Neural cell (in vitro differentiated cells): ENCODE results near the gene PRKAG2. TPM values are rescaled to one million over a fixed set of nuclear protein-coding genes. Genes with fewer than 3 reads are reported as not detected.

Experiments used
- H2AFZ ChIP-seq: fragments of 200-600, 300-800 bp; sonication (generic), shearing (Covaris generic); 2 replicates; pipeline ENCODE4 v1.6.0; 2014; ENCODE audit warnings: low read depth, mild to moderate bottlenecking, antibody characterized with exemption, low read length, moderate library complexity
- H3F3A ChIP-seq: fragments of 200-600 bp; shearing (Covaris generic); 2 replicates; pipeline ENCODE4 v1.6.1; 2016; ENCODE audit warnings: mild to moderate bottlenecking, moderate library complexity, mixed read lengths, antibody characterized with exemption, low read length; ENCODE audit not compliant: insufficient read depth, poor library complexity, severe bottlenecking
- H3K27ac ChIP-seq: fragments of 200-600, 300-800 bp; sonication (generic), shearing (Covaris generic); 2 replicates; pipeline ENCODE4 v1.5.1; 2014; ENCODE audit warnings: mild to moderate bottlenecking, low read length, moderate library complexity
- H3K27me3 ChIP-seq: fragments of 300-800, 200-600 bp; sonication (generic), shearing (Covaris generic); 2 replicates; pipeline ENCODE4 v1.6.0; 2014; ENCODE audit warnings: mild to moderate bottlenecking, low read depth, low read length, moderate library complexity; ENCODE audit not compliant: insufficient read depth
- H3K36me3 ChIP-seq: fragments of 300-800, 200-600 bp; sonication (generic), shearing (Covaris generic); 2 replicates; pipeline ENCODE4 v1.5.1; 2014; ENCODE audit warnings: mild to moderate bottlenecking, antibody characterized with exemption, low read length, moderate library complexity; ENCODE audit not compliant: insufficient read depth
- H3K4me2 ChIP-seq: fragments of 300-800, 200-600 bp; sonication (generic), shearing (Covaris generic); 2 replicates; pipeline ENCODE4 v1.6.0; 2014; ENCODE audit warnings: mild to moderate bottlenecking, low read length
- H3K4me3 ChIP-seq: fragments of 300-800, 200-600 bp; sonication (generic), shearing (Covaris generic); 2 replicates; pipeline ENCODE4 v1.5.1; 2014; ENCODE audit warnings: mild to moderate bottlenecking, low read length, moderate library complexity
- H3K79me2 ChIP-seq: fragments of 200-600 bp; shearing (Covaris generic); replicated peaks from 2 replicates; pipeline ENCODE4 v1.6.0; 2014; ENCODE audit warnings: mild to moderate bottlenecking, low read length, moderate library complexity; ENCODE audit not compliant: insufficient read depth
- H3K9ac ChIP-seq: fragments of 300-800, 200-600 bp; sonication (generic), shearing (Covaris generic); 2 replicates; pipeline ENCODE4 v1.6.1; 2016; ENCODE audit warnings: mild to moderate bottlenecking, low read length, mixed read lengths
- H3K9me2 ChIP-seq: fragments of 200-600 bp; shearing (Covaris generic); 2 replicates; pipeline ENCODE4 v1.6.1; 2016; ENCODE audit warnings: mild to moderate bottlenecking, low read length, mixed read lengths; ENCODE audit not compliant: insufficient read depth
- H3K9me3 ChIP-seq: fragments of 200-600, 300-800 bp; sonication (generic), shearing (Covaris generic); 2 replicates; pipeline ENCODE4 v1.6.1; 2016; ENCODE audit warnings: mild to moderate bottlenecking, mixed run types, low read length, moderate library complexity, mixed read lengths
- H4K20me1 ChIP-seq: fragments of 200-600 bp; shearing (Covaris generic); 2 replicates; pipeline ENCODE4 v1.6.1; 2016; ENCODE audit warnings: mild to moderate bottlenecking, mixed run types; ENCODE audit not compliant: insufficient read depth
- EP300 ChIP-seq: fragments of 450-650 bp; conservative IDR thresholded peaks from 2 replicates; pipeline ENCODE4 v1.6.1; 2014; ENCODE audit warnings: antibody characterized with exemption, mild to moderate bottlenecking, moderate library complexity; ENCODE audit not compliant: poor library complexity, severe bottlenecking
- EZH2 ChIP-seq: fragments of 200-600, 300-800 bp; shearing (Covaris generic), sonication (generic); IDR thresholded peaks from 2 replicates; pipeline ENCODE4 v1.6.1; 2014; ENCODE audit warnings: antibody characterized with exemption, low read length, borderline replicate concordance, mild to moderate bottlenecking; ENCODE audit not compliant: insufficient read depth, poor library complexity, severe bottlenecking
- MXI1 ChIP-seq: fragments of 450-650 bp; conservative IDR thresholded peaks from 2 replicates; pipeline ENCODE4 v1.6.1; 2014; ENCODE audit warnings: antibody characterized with exemption, mild to moderate bottlenecking; ENCODE audit not compliant: poor library complexity, severe bottlenecking
- POLR2AphosphoS5 ChIP-seq: IDR thresholded peaks from 2 replicates; pipeline ENCODE4 v1.6.1; 2012
- RAD21 ChIP-seq: fragments of 450-650 bp; conservative IDR thresholded peaks from 2 replicates; pipeline ENCODE4 v1.6.1; 2014; ENCODE audit warnings: antibody characterized with exemption, mild to moderate bottlenecking, moderate library complexity
- REST ChIP-seq: IDR thresholded peaks from 2 replicates; pipeline ENCODE4 v1.6.1; 2012; ENCODE audit warnings: borderline replicate concordance
- SMC3 ChIP-seq: fragments of 450-650 bp; conservative IDR thresholded peaks from 2 replicates; pipeline ENCODE4 v1.6.1; 2014; ENCODE audit warnings: antibody characterized with exemption, mild to moderate bottlenecking, moderate library complexity; ENCODE audit not compliant: poor library complexity
- TAF1 ChIP-seq: IDR thresholded peaks from 2 replicates; pipeline ENCODE4 v1.6.1; 2012; ENCODE audit warnings: low read depth
- polyA plus RNA-seq: library from polyadenylated mRNA; depleted of rRNA; stranded (reverse); fragments of >200 nt; gene quantifications from 2 replicates; pipeline ENCODE4 v1.2.3, GENCODE V29; 2014
- TF ChIP-seq, protein P1 (sequence below): fragments of 450-650 bp; IDR thresholded peaks from 2 replicates; pipeline ENCODE4 v1.5.1; 2014; ENCODE audit warnings: antibody characterized with exemption, mild to moderate bottlenecking, moderate library complexity; ENCODE audit not compliant: poor library complexity, severe bottlenecking

PRKAG2 gene
- polyA plus RNA-seq, 1 donor from 2014 or later: 22.9 TPM

DNA sequence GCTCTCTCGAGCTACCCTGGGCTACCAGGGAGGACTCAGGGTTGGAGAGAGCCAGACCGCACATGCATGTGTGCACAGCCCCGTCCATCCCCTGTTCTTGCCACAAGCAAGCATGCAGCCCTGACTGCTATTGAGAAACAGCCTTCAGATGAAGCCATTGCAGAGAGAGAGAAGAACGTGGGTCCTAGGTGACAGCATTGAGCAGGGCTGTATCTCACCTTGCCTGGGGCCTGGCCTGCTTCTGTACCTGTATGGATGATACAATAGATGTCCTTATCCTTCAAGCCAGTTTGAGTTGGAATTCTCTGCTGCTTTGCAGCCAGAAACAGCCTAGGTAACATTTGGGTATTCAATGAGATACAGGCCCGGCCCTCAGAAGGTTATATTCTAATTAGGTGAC is 229.9 kb downstream of the PRKAG2 start:
- Histone ChIP-seq H3K9ac (no peak overlapping the region), H4K20me1 (no peaks in the 10 kb centered on the region)
- TF ChIP-seq MXI1 (no peak), RAD21 (no peak), EZH2 (no peak), REST (no peak), TAF1 (no peak), EP300 (no peak), POLR2AphosphoS5 (no peak), SMC3 (no peak)
- TF ChIP-seq, protein P1, sequence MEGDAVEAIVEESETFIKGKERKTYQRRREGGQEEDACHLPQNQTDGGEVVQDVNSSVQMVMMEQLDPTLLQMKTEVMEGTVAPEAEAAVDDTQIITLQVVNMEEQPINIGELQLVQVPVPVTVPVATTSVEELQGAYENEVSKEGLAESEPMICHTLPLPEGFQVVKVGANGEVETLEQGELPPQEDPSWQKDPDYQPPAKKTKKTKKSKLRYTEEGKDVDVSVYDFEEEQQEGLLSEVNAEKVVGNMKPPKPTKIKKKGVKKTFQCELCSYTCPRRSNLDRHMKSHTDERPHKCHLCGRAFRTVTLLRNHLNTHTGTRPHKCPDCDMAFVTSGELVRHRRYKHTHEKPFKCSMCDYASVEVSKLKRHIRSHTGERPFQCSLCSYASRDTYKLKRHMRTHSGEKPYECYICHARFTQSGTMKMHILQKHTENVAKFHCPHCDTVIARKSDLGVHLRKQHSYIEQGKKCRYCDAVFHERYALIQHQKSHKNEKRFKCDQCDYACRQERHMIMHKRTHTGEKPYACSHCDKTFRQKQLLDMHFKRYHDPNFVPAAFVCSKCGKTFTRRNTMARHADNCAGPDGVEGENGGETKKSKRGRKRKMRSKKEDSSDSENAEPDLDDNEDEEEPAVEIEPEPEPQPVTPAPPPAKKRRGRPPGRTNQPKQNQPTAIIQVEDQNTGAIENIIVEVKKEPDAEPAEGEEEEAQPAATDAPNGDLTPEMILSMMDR: no peak

GRCh38 chr7:151645311-151645710 is 231.6 kb downstream of the PRKAG2 start:
- Histone ChIP-seq H3F3A (no peaks in the 10 kb centered on the region), H3K9me3 (peaks cover 5% of the 10 kb centered on the region), H3K27ac (no peak overlapping the region), H4K20me1 (no peaks in the 10 kb centered on the region), H3K79me2 (no peaks in the 10 kb centered on the region), H3K27me3 (no peaks in the 10 kb centered on the region), H2AFZ (no peak overlapping the region), H3K9me2 (no peaks in the 10 kb centered on the region), H3K9ac (no peak overlapping the region), H3K4me3 (no peak overlapping the region), H3K36me3 (no peaks in the 10 kb centered on the region), H3K4me2 (no peak overlapping the region)
- TF ChIP-seq, protein P1: no peak
- TF ChIP-seq SMC3 (no peak), REST (no peak), POLR2AphosphoS5 (no peak), MXI1 (no peak)

More for the DNA sequence above, 229.9 kb downstream of the PRKAG2 start:
- H3K27me3 ChIP-seq: no peaks in the 10 kb centered on the region
- H3K36me3 ChIP-seq: no peaks in the 10 kb centered on the region
- H3K79me2 ChIP-seq: no peaks in the 10 kb centered on the region
- peaks cover 5% of the 10 kb centered on the region for H3K9me3 ChIP-seq
- no peaks in the 10 kb centered on the region for H3F3A ChIP-seq
- H3K4me3 ChIP-seq: no peak overlapping the region
- H3K9me2 ChIP-seq: no peaks in the 10 kb centered on the region
- H3K27ac ChIP-seq: no peak overlapping the region
- H2AFZ ChIP-seq: no peak overlapping the region
- no peak overlapping the region for H3K4me2 ChIP-seq
